ENCODE data around the gene NEK1.

DNA sequence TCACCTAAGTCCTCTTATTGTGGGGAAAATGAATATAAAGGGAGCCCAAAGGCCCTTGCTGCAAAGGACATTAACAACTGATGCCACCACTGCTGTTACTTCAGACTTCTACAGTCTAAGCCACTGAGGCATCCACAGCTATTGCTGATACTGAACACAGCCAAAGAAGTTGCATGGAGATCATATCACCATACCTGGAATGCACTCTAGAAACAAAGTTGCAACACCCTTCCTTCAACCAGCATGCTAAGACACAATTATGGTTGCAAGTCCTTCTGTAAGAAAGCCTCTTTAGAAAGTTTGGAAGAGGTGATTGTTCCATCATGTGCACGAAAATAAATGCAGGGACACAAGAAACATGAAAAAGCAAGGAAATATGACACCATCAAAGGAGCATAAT is 236.0 kb downstream of the NEK1 start:
- TF ChIP-seq, protein P1, sequence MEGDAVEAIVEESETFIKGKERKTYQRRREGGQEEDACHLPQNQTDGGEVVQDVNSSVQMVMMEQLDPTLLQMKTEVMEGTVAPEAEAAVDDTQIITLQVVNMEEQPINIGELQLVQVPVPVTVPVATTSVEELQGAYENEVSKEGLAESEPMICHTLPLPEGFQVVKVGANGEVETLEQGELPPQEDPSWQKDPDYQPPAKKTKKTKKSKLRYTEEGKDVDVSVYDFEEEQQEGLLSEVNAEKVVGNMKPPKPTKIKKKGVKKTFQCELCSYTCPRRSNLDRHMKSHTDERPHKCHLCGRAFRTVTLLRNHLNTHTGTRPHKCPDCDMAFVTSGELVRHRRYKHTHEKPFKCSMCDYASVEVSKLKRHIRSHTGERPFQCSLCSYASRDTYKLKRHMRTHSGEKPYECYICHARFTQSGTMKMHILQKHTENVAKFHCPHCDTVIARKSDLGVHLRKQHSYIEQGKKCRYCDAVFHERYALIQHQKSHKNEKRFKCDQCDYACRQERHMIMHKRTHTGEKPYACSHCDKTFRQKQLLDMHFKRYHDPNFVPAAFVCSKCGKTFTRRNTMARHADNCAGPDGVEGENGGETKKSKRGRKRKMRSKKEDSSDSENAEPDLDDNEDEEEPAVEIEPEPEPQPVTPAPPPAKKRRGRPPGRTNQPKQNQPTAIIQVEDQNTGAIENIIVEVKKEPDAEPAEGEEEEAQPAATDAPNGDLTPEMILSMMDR (conservative IDR thresholded peaks at IDR 0.05; ENCODE audit: low read length): no peak
- no peak for TF ChIP-seq EZH2phosphoT487 (IDR thresholded peaks at IDR 0.05; ENCODE audit: borderline replicate concordance)

All from Loucy (cell line).